Measurements from ENCODE around the gene SHROOM3.

DNA sequence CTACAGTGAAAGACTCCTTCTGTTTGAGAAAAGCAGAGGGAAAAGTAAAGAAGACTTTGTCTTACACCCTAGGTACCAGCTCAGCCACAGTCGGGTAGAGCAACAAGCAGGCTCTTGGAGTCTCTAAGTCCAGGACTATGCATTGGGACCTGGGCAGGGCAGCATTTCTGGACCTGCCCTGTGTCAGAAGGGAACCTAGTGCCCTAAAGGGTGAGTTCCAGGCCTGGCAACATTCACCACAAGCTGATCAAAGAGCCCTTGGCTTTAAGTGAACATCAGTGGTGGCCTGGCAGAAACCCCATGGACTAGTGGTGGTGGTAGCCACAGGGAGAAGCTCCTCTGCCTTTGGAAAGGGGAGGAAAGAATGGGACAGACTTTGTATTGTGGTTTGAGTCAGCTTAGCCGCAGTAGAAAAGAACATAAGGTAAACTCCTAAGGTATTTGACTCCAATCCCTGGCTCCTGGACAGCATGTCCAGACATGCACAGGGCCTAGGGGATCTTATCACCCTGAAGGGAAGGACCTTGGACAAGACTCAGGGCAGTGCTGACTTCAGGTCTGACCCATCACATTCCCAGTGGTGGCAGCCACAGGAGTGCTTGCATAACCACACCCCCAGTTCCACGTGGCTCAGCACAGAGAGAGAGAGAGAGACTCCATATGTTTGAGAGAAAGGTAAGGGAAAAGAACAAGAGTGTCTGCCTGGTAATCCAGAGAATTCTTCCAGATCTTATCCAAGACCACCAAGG lies 46.7 kb upstream of the SHROOM3 start:
- TF ChIP-seq, protein P1, sequence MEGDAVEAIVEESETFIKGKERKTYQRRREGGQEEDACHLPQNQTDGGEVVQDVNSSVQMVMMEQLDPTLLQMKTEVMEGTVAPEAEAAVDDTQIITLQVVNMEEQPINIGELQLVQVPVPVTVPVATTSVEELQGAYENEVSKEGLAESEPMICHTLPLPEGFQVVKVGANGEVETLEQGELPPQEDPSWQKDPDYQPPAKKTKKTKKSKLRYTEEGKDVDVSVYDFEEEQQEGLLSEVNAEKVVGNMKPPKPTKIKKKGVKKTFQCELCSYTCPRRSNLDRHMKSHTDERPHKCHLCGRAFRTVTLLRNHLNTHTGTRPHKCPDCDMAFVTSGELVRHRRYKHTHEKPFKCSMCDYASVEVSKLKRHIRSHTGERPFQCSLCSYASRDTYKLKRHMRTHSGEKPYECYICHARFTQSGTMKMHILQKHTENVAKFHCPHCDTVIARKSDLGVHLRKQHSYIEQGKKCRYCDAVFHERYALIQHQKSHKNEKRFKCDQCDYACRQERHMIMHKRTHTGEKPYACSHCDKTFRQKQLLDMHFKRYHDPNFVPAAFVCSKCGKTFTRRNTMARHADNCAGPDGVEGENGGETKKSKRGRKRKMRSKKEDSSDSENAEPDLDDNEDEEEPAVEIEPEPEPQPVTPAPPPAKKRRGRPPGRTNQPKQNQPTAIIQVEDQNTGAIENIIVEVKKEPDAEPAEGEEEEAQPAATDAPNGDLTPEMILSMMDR (IDR thresholded peaks at IDR 0.05) = no peak
- TF ChIP-seq ZFX (IDR thresholded peaks at IDR 0.05; ENCODE audit: borderline replicate concordance) = no peak
